CD4-positive, alpha-beta T cell treated with Interleukin-10 for 1 hour (primary cell): ENCODE measurements around the gene SLC44A1.

ENCODE experiments used
- DNase-seq: peaks from one replicate; pipeline ENCODE4 v3.0.0-alpha.2; 2020

SLC44A1 gene

DNA sequence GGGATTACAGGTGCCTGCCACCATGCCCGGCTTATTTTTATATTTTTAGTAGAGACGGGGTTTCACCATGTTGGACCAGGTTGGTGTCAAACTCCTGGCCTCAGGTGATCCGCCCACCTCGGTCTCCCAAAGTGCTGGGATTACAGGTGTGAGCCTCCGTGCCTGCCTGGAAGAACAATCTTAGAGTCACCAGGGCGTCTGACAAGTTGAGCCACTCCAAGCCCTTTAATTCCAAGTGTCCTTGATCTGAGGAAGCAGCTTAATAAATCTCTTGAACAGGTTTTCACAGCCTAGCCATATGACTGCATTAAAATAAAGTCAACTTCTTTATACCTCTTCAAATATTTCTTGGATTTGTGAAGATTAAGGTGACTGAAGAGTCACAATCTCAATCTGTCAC lies 31.5 kb downstream of the SLC44A1 start:
- no peak for DNase-seq

DNA sequence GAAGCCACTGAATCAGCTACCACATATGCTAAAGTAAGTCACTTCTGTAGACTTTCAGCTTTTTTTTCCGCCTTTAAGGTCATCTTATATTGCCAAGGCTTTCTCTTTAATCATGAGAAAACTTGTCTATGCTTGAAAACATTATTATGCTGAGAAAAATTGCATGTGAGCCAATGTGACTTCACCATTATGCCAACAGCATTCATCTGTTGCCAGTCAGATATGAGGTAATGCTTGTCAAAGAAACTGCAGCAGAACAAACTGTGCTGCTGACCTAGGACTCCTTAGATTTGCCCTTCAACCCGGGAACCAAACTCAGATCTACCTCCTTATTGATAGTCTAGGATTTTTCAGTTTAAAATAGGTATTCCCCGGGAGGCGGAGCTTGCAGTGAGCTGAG lies 34.3 kb downstream of the SLC44A1 start:
- DNase-seq: no peak

DNA sequence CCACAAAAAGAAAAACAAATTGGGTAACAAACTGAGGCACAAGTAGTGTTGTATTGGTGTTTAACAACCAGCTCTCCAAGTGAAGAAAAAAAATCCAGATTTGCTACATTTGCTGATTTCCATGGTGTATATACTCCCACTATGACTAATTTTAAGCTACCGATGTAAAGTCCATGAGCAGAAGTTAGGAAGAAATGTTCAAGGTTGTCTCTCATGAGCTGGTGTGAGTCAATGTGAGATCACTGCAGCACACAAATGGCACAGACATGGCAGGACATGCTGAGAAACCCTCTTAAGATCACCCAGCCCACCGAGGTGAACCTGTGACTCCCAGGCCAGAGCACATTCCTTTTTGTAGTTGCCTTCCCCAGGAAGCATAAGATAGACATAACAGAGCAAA lies 36.2 kb downstream of the SLC44A1 start:
- DNase-seq: no peak

DNA sequence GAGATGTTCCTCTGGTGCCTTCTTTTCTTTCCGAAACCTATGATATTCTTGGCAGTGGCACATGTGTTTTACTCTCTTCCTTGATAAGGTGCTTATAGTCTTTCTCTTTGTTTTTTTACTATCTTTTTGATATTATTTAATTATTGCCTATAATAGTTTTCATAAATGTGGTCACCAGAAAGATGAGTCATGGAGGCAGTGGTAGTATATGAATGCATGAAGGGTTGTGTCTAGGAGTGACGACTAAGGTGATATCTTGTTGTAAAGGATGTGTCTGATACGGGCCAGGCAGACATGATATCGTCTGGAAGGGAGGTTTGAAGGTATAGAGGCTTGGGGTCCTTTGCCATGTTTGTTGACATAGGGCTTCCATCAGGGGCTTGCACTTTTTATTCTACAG lies 36.8 kb downstream of the SLC44A1 start:
- no peak for DNase-seq

DNA sequence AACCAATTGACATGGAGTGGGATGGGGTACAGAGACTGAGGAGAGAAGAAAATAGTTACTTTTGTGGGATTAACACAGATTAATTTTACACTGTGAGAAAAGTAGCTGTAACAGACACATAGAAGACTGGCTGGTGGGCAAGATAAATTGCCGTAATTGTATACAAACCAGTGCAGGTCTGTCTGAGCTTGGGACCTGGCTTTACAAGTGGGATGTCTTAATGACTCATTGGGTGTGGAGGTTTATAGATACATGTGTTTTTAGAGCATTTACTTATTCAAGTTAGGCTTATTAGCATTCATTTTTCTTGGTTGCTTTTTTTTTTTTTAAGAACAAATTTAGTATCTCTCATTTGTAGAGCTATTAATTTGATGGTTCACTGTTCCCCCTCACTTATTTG lies 37.5 kb downstream of the SLC44A1 start:
- DNase-seq: no peak

DNA sequence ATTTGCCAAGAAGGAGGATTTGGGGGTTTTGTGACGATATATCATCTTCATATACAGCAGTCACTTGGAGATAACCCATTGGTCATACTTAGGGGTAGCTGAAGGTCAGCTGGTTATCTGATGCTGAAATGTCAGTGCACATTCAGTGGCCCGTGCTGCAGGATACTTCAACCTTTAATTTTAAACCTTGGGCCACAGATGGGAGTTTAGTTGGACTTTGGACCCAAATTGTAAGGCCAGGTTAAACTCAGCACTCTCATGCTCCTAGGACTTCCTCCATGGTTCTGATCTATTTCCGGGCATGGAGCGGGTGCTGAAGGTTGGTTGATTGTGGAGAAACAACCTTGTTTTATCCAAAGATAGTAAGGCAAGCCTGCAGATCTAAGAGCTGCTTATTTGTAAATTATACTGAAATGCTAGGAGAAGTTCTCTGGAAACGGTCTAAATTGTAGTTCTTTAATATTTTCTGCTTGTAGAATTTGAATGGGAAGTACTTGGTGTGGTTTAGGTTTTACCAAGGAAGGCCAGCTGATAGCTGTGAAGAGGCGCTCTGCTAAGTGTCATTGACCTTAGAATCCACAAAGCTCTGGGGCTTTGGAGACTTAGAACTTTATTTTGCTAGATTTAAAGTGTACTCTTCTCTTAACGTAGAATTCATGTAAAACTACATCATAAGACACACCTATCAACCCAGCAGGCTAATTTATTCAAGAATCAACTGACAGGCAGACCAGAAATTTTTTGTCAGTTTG lies 38.6 kb downstream of the SLC44A1 start:
- no peak for DNase-seq

DNA sequence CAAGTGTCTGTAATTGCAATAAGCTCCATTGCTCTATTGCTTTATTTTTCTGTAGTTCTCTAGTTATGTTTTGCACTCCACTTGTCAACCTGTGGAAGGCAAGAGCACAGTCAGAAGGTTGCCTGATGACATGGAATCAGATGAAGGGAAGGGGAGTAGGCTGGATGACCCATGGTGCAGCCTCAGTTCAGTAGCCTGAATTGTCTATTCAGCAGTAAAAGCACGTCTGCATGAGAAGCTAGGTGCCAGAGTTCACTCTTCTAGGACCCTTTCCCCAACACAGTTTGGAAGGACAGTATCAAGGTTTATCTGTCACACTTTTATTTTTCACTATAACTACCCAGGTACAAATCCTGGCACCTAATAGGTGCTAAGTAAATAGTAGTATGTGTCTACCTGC lies 39.3 kb downstream of the SLC44A1 start:
- DNase-seq: no peak

DNA sequence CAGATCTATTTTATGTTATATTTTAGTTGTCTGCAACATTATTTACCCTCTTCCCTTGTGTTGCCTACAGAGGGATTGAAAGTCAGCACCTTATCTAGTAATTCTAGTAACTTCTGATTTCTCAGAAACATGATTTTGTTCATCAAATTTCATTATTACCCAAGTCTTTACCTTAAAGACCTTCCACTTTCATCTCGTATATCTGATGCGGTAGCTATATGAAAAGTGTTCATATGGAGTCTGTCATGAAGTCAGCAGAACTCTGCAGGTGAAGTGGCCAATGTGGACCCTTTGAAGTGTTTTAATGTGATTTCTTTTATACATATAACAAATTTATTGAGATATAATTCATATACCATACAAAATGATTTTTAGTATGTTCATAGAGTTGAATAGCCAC lies 40.0 kb downstream of the SLC44A1 start:
- no peak for DNase-seq

DNA sequence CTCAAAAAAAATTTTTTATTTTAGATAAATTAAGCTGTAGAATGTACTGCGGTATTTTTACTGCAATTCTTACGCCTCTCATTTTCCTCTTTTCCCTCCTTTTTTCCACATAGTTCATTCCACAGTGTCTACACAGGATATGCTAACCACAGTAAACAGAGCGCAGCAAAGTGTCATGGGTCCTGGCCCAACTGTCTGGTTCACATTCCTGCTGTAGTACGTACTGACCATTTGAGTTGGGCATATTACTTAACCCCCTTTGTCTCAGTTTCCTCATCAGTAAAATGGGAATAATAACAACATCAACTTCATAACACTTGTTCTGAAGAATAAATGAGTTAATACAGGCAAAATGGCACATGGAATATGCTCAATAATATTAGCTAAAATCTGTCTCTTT lies 41.6 kb downstream of the SLC44A1 start:
- DNase-seq: no peak

DNA sequence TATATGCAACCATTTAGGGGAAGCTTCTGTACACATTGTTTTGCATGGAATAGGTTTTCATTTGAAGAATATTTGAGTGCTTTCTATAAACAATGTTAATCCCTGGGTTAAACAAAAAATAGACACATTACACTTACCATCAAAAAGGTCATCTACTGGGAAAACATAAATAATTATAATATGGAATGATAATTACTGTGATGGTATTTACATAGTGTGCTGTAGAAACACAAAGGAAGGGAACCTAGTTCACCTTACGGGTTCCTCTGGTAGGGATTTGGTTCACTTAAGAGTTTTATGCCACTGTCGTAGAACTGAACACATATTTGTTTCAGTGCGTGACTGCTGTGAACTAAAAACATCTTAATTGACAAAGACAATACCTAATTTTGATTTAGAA lies 44.9 kb downstream of the SLC44A1 start:
- DNase-seq: no peak

DNA sequence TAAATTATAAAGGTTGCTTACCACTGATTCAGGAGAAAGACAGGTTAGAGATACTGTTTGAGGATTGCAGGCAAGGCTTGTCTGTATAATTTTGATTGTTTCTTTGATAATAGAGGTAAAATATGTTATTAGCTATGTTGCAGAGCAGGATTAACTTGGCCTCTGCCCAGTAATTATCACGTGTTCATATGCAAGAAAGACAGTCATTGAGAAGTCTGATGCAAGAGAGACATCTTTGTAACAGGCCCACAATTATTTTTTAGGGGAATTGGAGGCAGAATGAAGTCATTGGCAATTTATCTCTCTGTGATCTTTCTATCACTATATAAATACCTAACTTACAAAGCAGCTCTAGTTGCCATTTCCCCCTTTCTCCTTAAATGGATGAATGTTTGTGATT lies 46.0 kb downstream of the SLC44A1 start:
- DNase-seq: no peak

DNA sequence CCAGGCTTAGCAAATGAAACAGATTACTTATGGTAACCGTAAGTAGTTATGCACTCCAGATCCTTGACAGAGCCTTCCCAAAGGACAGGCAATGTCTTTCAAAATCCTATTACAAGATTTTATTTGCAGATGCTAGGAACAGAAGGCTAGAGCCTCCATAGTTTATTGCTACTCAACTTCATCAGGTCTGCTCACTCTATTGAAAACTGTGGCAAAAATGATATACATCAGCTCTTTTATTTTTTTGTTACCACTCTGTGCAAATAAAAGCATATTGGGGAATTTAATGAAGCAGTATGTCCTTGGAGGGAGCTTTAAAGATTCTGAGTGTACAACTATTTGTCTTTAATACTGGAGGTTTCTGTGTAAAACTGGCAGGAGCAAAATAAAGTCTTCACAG lies 46.5 kb downstream of the SLC44A1 start:
- DNase-seq: no peak

DNA sequence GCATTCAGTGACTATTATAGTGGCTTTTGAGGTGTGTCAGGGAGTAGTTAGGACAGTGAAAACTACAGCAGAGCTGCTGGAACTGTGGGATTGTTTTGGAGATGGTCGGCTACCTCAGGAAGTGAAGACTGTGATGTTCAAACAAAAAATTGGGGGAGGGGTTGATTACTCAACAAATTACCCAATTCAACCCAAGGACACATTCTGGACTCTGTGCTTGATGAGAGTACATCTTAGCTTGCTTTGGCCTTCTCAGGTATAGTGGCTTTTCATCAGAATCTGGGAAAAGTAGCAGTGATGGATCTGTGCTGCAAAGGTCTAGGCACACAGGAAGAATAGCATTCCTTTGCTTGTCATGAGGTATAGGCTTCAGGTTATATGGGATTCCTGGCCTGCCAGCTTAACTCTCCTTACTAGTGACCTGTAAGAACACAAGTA lies 47.0 kb downstream of the SLC44A1 start:
- DNase-seq: no peak

DNA sequence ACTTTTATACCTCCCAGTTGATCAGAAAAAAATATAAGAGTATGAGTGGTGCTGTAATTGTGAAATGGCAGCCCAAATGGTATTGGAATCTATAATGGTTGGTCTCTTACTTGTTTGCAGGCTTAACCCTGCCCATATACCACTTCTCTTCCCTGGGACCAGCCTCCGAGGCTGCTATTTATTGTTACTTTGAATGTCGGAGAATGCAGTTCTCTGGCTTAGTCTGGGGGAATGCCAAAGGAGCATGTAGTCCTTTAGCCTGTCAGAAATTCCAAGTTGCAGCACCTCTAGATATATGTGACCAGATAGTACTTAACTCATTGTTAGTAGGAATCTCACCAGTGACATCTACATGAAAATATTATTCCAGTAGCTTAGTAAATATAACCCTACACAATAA lies 47.5 kb downstream of the SLC44A1 start:
- DNase-seq: no peak

DNA sequence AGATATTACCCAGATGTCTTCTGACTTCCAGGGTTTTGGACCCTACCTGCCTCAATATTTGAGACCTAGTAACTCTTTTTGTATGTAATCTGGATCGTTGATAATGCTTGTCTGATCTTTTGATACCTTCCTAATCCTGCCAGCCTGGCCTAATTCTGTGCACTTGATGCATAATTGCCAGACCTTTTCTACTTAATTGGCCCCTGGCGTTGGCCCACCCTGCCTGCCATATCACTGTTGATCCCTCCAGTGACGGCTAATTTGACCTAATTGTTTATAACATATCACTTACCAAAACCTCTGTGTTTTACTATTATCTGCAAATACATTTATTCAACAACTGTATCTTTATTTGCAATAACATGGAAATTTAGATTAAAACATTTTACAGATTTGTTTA lies 49.0 kb downstream of the SLC44A1 start:
- no peak for DNase-seq

DNA sequence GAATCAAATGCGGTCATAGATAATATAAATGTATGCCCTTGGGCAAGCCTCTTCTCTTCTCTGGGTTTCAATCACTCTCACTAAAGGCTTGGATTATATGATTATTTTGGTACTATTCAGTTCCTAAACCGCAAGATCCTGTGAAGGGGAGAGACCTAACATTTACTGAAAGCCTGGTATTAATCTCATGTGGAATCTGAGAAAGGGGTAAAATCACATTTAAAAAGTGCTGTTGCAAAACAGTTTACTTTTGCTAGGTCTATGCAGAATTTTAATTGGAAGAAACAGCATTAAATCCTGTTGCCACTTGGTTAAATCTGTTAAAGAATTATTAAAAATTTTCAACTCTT lies 50.7 kb downstream of the SLC44A1 start:
- no peak for DNase-seq

DNA sequence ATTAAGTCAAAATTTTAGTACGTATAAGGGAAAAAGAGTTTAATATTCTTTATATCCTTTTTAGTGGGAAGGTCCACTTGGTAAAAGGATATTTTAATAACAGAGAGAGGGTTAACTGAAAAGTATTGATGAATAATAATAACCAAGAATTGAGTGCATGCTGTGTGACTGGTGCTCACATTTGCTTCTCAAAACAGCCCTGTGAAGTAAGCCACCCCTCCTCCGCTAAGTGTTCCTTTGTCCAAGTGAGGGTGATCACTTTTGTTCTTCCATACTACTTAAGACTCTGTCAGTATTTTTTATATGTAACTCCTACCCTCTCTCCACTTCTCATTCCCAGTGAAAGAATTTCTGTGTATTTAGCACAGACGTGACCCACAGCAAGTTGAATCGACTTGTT lies 51.5 kb downstream of the SLC44A1 start:
- DNase-seq: no peak

DNA sequence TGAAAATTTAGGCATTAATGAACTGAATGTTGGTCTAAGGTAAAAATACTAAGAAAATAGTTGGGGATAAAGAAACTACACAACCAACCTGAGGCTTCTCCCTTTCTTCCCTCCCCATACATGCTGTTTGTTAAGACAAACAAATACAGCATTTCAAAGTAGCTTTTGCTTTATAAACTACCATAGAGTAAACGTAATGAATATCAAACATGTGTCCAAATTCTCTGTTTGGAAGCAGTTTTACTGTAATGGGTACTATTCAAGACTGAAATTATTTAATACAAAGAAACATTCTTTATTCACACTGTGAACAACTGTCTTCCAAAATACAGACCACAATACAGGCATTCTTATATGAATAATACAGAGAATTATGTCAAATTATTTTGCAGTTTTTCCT lies 52.0 kb downstream of the SLC44A1 start:
- no peak for DNase-seq

DNA sequence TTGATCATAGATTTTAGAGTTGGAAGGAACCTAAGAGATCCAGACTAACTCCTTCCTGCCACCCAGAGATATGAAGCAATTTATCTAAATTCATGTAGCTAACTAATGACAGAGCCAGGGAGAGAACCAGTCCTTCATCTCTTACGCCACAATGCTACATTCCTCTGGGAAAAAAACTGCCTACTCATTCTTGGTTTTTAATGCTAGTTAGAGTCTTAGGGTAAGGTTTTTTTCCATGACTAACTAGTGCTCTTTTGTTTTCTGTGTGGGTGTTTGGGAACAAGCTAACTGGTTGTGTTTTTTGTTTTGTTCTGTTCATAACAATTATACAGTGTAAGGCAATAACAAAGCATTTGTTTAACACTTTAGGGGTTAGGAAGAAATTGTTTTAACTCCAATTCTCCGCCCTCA lies 52.4 kb downstream of the SLC44A1 start:
- DNase-seq: no peak

DNA sequence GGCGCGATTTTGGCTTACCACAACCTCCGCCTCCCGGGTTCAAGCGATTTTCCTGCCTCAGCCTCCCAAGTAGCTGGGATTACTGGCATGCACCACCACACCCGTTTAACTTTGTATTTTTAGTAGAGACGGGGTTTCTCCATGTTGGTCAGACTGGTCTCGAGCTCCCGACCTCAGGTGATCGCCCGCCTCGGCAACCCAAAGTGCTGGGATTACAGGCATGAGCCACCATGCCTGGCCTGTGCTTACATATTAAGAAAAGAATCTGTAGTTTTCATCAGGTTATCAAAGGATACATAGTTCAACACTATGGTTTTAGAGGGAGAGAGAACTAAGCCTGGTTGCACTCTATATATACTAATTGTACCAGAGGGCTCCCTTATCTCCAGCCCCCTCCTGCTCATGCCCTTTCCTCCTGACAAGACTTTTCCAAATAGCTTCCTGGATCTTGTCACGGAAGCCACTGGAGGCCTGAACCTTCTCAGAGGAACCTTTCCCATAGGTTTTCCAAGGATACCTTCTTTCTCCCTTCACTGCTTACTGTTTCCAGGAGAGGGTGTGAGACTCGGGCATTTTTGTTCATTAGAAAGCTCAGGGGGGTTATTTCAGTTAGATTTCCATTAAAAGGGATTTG lies 53.1 kb downstream of the SLC44A1 start:
- DNase-seq: no peak

DNA sequence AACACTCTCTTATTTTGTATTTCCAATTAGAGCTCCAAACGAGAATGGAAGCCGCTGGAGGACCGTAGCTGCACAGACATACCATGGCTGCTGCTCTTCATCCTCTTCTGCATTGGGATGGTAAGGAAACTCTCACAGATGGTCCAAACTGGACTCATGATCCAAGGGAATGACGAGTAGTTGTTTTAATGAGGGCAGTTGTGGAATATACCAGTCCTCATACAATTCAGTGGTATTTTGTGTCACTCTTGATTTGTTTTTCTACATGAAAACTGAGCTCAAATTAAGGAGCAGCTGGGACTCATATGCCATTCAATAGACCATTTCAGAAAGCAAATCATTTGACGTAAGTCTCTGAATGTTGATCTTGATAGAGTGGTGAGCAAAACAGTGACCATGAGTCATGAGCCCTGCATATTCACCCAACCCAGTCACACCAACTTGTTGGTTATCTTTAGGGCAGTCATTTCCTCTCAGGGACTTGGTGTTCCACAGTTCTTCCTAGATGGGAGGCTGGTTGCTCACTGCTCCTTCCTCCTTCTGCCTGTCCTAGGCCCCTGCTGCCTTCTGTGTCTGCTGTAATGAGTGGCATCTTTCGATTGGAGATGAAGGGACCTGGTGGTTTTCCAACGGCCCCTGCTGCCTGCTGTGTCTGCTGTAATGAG lies 54.9 kb downstream of the SLC44A1 start:
- DNase-seq: no peak

DNA sequence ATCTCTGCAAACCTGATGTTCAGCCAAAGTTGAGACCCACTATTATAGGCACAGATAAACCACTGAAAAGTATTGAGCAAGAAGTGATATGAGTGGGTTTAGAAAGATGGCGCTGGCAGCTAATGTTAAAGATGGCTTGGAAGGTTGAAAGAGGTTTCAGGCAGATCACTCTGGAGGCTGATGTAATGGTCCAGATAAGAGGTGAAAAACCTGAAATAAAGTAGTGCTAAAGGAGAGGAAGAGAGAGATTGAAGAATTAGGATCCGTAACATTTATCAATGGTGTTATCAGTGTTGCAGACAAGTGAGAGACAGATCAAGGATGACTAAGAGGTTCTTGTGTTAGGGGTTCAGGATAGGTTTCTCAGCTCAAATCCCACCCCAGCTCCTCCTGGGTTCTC lies 58.3 kb downstream of the SLC44A1 start:
- no peak for DNase-seq

DNA sequence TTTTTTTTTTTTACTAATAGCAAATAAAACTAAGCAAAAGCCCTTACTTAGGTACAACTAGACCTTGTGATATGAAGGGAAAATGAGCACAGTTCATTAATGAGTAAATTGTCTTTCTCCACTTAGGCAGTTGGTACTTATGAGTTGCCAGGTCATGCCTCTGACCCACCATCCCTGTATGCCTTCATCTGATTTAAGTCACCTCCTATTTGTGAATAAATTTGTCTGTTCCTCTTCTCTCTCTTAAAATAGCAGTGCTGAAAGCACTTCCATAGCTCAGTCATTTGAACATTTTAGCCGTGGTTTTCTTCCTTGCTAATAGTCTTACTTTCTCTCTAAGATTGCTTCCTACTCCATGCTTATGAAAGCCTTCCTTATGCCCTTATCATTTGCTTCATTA lies 61.4 kb downstream of the SLC44A1 start:
- no peak for DNase-seq

DNA sequence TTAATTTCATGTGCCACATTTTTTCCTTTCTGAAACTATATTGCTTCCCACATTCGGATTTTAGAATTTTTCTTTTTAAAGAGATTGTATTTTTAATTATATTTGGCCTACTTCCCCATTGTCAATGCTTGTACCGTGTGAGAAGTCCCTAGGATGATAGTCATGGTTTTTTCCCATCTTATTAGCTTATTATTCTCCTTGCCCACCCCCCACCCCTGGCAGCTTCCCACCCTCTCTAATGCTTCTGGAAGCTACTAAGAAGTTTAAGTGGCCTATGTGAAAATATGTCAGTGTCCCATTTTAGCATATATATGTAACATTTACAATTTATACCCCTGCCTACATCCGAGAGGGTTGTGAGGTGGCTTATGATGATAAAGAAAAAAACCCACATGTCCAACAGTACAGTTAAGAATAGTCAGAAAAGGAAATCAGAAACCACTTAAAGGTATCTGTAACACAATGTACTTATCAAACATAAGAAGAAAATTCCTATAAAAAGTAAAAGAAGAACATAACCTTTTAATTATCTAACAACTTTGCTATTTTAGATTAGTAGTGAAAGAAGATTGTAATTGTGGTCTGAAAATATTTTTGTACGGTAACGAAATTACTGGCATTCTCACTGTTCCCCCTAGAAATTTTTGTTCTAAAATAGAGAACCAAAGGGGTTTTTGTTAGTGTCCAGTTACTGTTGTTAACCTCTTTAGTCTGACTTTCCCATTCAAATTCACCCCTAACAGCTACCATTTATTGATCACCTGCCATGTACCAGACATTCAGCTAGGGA lies 62.1 kb downstream of the SLC44A1 start:
- no peak for DNase-seq
